NCI-H226 (cell line): Measurements from ENCODE around the gene TNFAIP8.
A peak's percentile ranks its signal among the peaks of the same experiment; 100 is the strongest.
"Not testable (repeated sequence)": the region's sequence is repeated elsewhere in the genome, so short reads cannot be mapped to it uniquely, and the experiment has no call there.

Experiments
- DNase-seq: peaks from one replicate; pipeline ENCODE4 v3.0.0-alpha.2; 2015

TNFAIP8 gene

GRCh38 chr5:119428166-119428565, 72.3 kb downstream of the TNFAIP8 start:
- not testable (repeated sequence) for DNase-seq

- DNase-seq, result not testable (repeated sequence)
These were observed 72.8 kb downstream of the TNFAIP8 start for GRCh38 chr5:119428574-119428973.

- not testable (repeated sequence) for DNase-seq
These were observed 76.9 kb downstream of the TNFAIP8 start for GRCh38 chr5:119432674-119433237.

GRCh38 chr5:119435436-119436132, 79.8 kb downstream of the TNFAIP8 start:
- DNase-seq, result no peak

GRCh38 chr5:119437785-119438586, 82.2 kb downstream of the TNFAIP8 start:
- not testable (repeated sequence) for DNase-seq

- DNase-seq, result peak; percentile 61
These were observed 82.7 kb downstream of the TNFAIP8 start for GRCh38 chr5:119438587-119438917.

- DNase-seq, result peak; percentile 47
These were observed 83.4 kb downstream of the TNFAIP8 start for GRCh38 chr5:119439140-119439631.

- not testable (repeated sequence) for DNase-seq
These were observed 83.8 kb downstream of the TNFAIP8 start for GRCh38 chr5:119439632-119440031.

GRCh38 chr5:119444643-119445042, 88.8 kb downstream of the TNFAIP8 start:
- not testable (repeated sequence) for DNase-seq

GRCh38 chr5:119445544-119445943, 89.7 kb downstream of the TNFAIP8 start:
- DNase-seq, result no peak
